Measurements from ENCODE around the gene CREB3L4. TPM values are rescaled to one million over a fixed set of nuclear protein-coding genes. Genes with fewer than 3 reads are reported as not detected.

The CREB3L4 gene
- total and polyA plus RNA-seq, 2 of the 13 experiments (the other 11 are each of a cell fraction or from before 2014, with no cell fraction given), result 9.9 to 18.7 TPM

DNA sequence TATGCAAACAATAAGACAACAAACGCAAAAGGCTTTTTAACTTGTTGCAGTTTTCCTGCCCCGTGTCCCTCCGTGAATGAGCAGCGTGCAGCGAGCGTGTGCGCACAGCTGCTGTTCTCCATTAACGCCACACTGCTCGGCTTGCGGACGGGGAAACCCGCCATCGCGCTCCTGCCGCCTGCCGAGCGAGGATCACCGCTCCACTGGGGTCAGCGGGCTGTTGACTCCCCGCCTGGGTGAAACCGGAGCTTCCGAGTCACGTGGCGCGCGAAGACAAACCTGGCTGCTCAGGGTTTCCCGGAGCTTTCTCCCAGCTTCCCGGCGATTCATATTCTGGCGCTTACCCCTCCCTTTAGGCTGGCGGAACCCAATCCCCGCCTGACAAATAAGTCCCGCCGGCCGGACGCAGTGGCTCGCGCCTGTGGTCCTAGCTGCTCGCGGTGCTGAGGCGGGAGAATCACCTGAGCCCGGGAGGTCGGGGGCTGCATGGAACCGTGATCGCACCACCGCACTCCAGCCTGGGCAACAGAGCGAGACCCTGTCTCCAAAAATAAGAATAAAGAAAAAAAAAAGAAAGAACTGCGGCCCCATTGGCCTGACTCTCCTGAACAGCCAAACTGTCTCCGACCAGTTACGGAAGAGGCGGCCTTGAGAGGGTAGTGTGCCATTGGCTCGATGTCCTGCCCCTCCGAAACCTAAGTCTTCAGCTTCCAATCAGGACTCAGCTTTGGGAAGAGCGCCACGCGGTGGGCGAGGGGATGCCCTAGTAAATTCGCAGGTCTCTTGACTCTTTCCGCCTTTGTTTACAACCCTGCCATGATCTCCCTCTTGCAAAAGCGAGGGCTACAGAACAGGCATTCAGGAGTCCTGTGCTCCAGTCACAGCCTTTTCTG lies at the start of gene CREB3L4 (continued):
- TF ChIP-seq MED8 (CRISPR knock-in tag; IDR thresholded peaks at IDR 0.05; ENCODE audit: insufficient replicate concordance) (no peak), NCOA5 (CRISPR knock-in tag; IDR thresholded peaks at IDR 0.05) (no peak), HOXA5 (CRISPR knock-in tag; IDR thresholded peaks at IDR 0.05) (peak; percentile 34; the same call in 1 of the 2 replicates), PRPF4 (IDR thresholded peaks at IDR 0.05; ENCODE audit: low read depth, low read length, poor library complexity, severe bottlenecking) (no peak), TBX2 (CRISPR knock-in tag; IDR thresholded peaks at IDR 0.05; ENCODE audit: borderline replicate concordance) (peak; percentile 89), TCF12 (IDR thresholded peaks at IDR 0.05) (no peak), TCF12 (CRISPR knock-in tag; IDR thresholded peaks at IDR 0.05) (no peak; the same call in 1 of the 2 replicates), HES4 (CRISPR knock-in tag; IDR thresholded peaks at IDR 0.05; ENCODE audit: borderline replicate concordance) (peak; percentile 77; the same call in 1 of the 2 replicates), TAF15 (IDR thresholded peaks at IDR 0.05; ENCODE audit: low read depth, low read length, poor library complexity, severe bottlenecking) (no peak), ZNF589 (CRISPR knock-in tag; conservative IDR thresholded peaks at IDR 0.05) (no peak), ZBED4 (CRISPR knock-in tag; IDR thresholded peaks at IDR 0.05; ENCODE audit: borderline replicate concordance) (no peak), ZNF567 (CRISPR knock-in tag; IDR thresholded peaks at IDR 0.05; ENCODE audit: borderline replicate concordance) (no peak), ZNF713 (CRISPR knock-in tag; IDR thresholded peaks at IDR 0.05) (no peak; the same call in 1 of the 2 replicates), KLF15 (CRISPR knock-in tag; IDR thresholded peaks at IDR 0.05; ENCODE audit: borderline replicate concordance) (no peak)
- TF ChIP-seq, protein P1, sequence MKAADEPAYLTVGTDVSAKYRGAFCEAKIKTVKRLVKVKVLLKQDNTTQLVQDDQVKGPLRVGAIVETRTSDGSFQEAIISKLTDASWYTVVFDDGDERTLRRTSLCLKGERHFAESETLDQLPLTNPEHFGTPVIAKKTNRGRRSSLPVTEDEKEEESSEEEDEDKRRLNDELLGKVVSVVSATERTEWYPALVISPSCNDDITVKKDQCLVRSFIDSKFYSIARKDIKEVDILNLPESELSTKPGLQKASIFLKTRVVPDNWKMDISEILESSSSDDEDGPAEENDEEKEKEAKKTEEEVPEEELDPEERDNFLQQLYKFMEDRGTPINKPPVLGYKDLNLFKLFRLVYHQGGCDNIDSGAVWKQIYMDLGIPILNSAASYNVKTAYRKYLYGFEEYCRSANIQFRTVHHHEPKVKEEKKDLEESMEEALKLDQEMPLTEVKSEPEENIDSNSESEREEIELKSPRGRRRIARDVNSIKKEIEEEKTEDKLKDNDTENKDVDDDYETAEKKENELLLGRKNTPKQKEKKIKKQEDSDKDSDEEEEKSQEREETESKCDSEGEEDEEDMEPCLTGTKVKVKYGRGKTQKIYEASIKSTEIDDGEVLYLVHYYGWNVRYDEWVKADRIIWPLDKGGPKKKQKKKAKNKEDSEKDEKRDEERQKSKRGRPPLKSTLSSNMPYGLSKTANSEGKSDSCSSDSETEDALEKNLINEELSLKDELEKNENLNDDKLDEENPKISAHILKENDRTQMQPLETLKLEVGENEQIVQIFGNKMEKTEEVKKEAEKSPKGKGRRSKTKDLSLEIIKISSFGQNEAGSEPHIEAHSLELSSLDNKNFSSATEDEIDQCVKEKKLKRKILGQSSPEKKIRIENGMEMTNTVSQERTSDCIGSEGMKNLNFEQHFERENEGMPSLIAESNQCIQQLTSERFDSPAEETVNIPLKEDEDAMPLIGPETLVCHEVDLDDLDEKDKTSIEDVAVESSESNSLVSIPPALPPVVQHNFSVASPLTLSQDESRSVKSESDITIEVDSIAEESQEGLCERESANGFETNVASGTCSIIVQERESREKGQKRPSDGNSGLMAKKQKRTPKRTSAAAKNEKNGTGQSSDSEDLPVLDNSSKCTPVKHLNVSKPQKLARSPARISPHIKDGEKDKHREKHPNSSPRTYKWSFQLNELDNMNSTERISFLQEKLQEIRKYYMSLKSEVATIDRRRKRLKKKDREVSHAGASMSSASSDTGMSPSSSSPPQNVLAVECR (CRISPR knock-in tag; IDR thresholded peaks at IDR 0.05; ENCODE audit: borderline replicate concordance), result peak; percentile 91
- TF ChIP-seq, protein P2, sequence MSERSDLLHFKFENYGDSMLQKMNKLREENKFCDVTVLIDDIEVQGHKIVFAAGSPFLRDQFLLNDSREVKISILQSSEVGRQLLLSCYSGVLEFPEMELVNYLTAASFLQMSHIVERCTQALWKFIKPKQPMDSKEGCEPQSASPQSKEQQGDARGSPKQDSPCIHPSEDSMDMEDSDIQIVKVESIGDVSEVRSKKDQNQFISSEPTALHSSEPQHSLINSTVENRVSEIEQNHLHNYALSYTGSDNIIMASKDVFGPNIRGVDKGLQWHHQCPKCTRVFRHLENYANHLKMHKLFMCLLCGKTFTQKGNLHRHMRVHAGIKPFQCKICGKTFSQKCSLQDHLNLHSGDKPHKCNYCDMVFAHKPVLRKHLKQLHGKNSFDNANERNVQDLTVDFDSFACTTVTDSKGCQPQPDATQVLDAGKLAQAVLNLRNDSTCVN (CRISPR knock-in tag; IDR thresholded peaks at IDR 0.05; ENCODE audit: borderline replicate concordance), result 0 out of 2 replicates have a peak, but pooled peaks have one; percentile 16
- TF ChIP-seq, protein P3, sequence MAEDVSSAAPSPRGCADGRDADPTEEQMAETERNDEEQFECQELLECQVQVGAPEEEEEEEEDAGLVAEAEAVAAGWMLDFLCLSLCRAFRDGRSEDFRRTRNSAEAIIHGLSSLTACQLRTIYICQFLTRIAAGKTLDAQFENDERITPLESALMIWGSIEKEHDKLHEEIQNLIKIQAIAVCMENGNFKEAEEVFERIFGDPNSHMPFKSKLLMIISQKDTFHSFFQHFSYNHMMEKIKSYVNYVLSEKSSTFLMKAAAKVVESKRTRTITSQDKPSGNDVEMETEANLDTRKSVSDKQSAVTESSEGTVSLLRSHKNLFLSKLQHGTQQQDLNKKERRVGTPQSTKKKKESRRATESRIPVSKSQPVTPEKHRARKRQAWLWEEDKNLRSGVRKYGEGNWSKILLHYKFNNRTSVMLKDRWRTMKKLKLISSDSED (CRISPR knock-in tag; IDR thresholded peaks at IDR 0.05), result no peak

All from HepG2 (cell line).